ENCODE data around the gene IMMP2L.
"Not testable (repeated sequence)": the region's sequence is repeated elsewhere in the genome, so short reads cannot be mapped to it uniquely, and the experiment has no call there.

Gene IMMP2L

GRCh38 chr7:110962374-110962773, 599.9 kb downstream of the IMMP2L start:
- no peak for DNase-seq

GRCh38 chr7:110960811-110961210, 601.5 kb downstream of the IMMP2L start:
- DNase-seq: no peak

GRCh38 chr7:110948280-110948679, 614.0 kb downstream of the IMMP2L start:
- no peak for DNase-seq

GRCh38 chr7:110947408-110947807, 614.9 kb downstream of the IMMP2L start:
- no peak for DNase-seq

- DNase-seq: no peak
Measured at GRCh38 chr7:110944966-110945644, 617.2 kb downstream of the IMMP2L start.

GRCh38 chr7:110944448-110944847, 617.8 kb downstream of the IMMP2L start:
- no peak for DNase-seq

- no peak for DNase-seq
Measured at GRCh38 chr7:110943701-110944345, 618.5 kb downstream of the IMMP2L start.

GRCh38 chr7:110941385-110941784, 620.9 kb downstream of the IMMP2L start:
- DNase-seq: no peak

- DNase-seq: no peak
Measured at GRCh38 chr7:110940756-110941155, 621.5 kb downstream of the IMMP2L start.

- DNase-seq: no peak
Measured at GRCh38 chr7:110938165-110938564, 624.1 kb downstream of the IMMP2L start.

GRCh38 chr7:110936665-110937064, 625.6 kb downstream of the IMMP2L start:
- not testable (repeated sequence) for DNase-seq

- no peak for DNase-seq
Measured at GRCh38 chr7:110929480-110930249, 632.6 kb downstream of the IMMP2L start.

- no peak for DNase-seq
Measured at GRCh38 chr7:110922906-110923305, 639.4 kb downstream of the IMMP2L start.

- peak; percentile 5 for DNase-seq
Measured at GRCh38 chr7:110921595-110922151, 640.6 kb downstream of the IMMP2L start.

GRCh38 chr7:110918949-110919548, 643.2 kb downstream of the IMMP2L start:
- no peak for DNase-seq

- no peak for DNase-seq
Measured at GRCh38 chr7:110914263-110914662, 648.0 kb downstream of the IMMP2L start.

- no peak for DNase-seq
Measured at GRCh38 chr7:110911632-110912031, 650.7 kb downstream of the IMMP2L start.

GRCh38 chr7:110909117-110909516, 653.2 kb downstream of the IMMP2L start:
- no peak for DNase-seq

GRCh38 chr7:110905773-110906566, 656.3 kb downstream of the IMMP2L start:
- no peak for DNase-seq

- DNase-seq: no peak
Measured at GRCh38 chr7:110898516-110898915, 663.8 kb downstream of the IMMP2L start.

- DNase-seq: no peak
Measured at GRCh38 chr7:110897538-110897937, 664.8 kb downstream of the IMMP2L start.

- DNase-seq: no peak
Measured at GRCh38 chr7:110894111-110894510, 668.2 kb downstream of the IMMP2L start.

Data from kidney glomerular epithelial cell (primary cell).